GM12878 (cell line): ENCODE data around the gene ZNF764. TPM values are rescaled to one million over a fixed set of nuclear protein-coding genes. Genes with fewer than 3 reads are reported as not detected.
"Not testable (repeated sequence)": the region's sequence is repeated elsewhere in the genome, so short reads cannot be mapped to it uniquely, and the experiment has no call there.

Experiments
- ATAC-seq: fragments of 200-7000 bp; cut with Tn5 transposase; 3 replicates; pipeline ENCODE4 v1.9.1; 2020; ENCODE audit warnings: mild to moderate bottlenecking, moderate library complexity
- BruUV-seq: library from RNA; stranded (reverse); fragments of 400-500 nt; replicated peaks from 2 replicates; lab custom pipeline; 2021; lab: Mats Ljungman, UMichigan
- CTCF ChIA-PET: fragments of 300-600 bp; sonication (Branson Sonifier 250); formaldehyde crosslinking; extraction: SDS; loops from one replicate; lab custom pipeline; 2021; ENCODE audit warnings: inconsistent platforms; lab: Yijun Ruan, JAX
- POLR2A ChIA-PET: fragments of 350-600 bp; formaldehyde crosslinking; extraction: SDS; loops from one replicate; lab custom pipeline; 2021; ENCODE audit warnings: inconsistent platforms; lab: Charles Lee
- RAD21 ChIA-PET: fragments of 300-600 bp; sonication (Branson Sonifier 250); formaldehyde crosslinking; loops from one replicate; lab custom pipeline; 2023; ENCODE audit warnings: antibody characterized with exemption; ENCODE audit not compliant: unreplicated experiment; lab: Charles Lee
- SMC1A ChIA-PET: fragments of 300-600 bp; sonication (Branson Sonifier 250); formaldehyde crosslinking; loops from one replicate; lab custom pipeline; 2023; ENCODE audit not compliant: unreplicated experiment, uncharacterized antibody; lab: Charles Lee
- DNase-seq: peaks from one replicate; pipeline ENCODE4 v3.0.0-alpha.2; 2011; ENCODE audit warnings: low read depth, low spot score
- FAIRE-seq: peaks from 3 replicates; lab custom pipeline; 2011; peaks lifted over from hg19 to GRCh38; lab: Jason Lieb, UNC
- H2AFZ ChIP-seq: 2 replicates; pipeline ENCODE4 v1.6.0; 2011; ENCODE audit warnings: low read depth, low read length, control low read depth; ENCODE audit not compliant: control insufficient read depth
- H3K27ac ChIP-seq: 2 replicates; pipeline ENCODE4 v1.5.1; 2011; ENCODE audit warnings: control low read depth; ENCODE audit not compliant: control insufficient read depth, insufficient read depth
- H3K27me3 ChIP-seq, 2 experiments: replicated peaks in 1 of 2; 2 replicates each; pipeline versions ENCODE4 v1.6.0 to v1.6.1; 2011; ENCODE audit warnings: low read length in 1 of 2; ENCODE audit not compliant: control insufficient read depth in 2 of 2, insufficient read depth in 2 of 2
- H3K36me3 ChIP-seq, 2 experiments: 2 replicates each; pipeline ENCODE4 v1.5.1; 2011; ENCODE audit warnings: low read length in 1 of 2; ENCODE audit not compliant: control insufficient read depth in 2 of 2, insufficient read depth in 2 of 2
- H3K4me1 ChIP-seq: 2 replicates; pipeline ENCODE4 v1.6.1; 2011; ENCODE audit warnings: mild to moderate bottlenecking, low read length, moderate library complexity, mixed read lengths; ENCODE audit not compliant: control insufficient read depth, insufficient read depth
- H3K4me2 ChIP-seq: 2 replicates; pipeline ENCODE4 v1.6.0; 2011; ENCODE audit warnings: control low read depth; ENCODE audit not compliant: control insufficient read depth, insufficient read depth
- H3K4me3 ChIP-seq: fragments of 200-600 bp; sonication (generic); 2 replicates; pipeline ENCODE4 v1.5.1; 2016
- H3K79me2 ChIP-seq: 2 replicates; pipeline ENCODE4 v1.6.0; 2011; ENCODE audit warnings: low read length; ENCODE audit not compliant: control insufficient read depth, insufficient read depth
- H3K9ac ChIP-seq: 2 replicates; pipeline ENCODE4 v1.8.0; 2011; ENCODE audit warnings: low read length, control low read depth, mixed read lengths; ENCODE audit not compliant: control insufficient read depth, insufficient read depth
- H3K9me3 ChIP-seq: replicated peaks from 3 replicates; pipeline ENCODE4 v1.5.1; 2011; ENCODE audit warnings: mild to moderate bottlenecking, low read length; ENCODE audit not compliant: control insufficient read depth, insufficient read depth
- H4K20me1 ChIP-seq: 2 replicates; pipeline ENCODE4 v1.6.0; 2011; ENCODE audit not compliant: control insufficient read depth, insufficient read depth
- MLLT1 ChIP-seq: fragments of 450-650 bp; IDR thresholded peaks from 2 replicates; pipeline ENCODE4 v1.6.1; 2016; ENCODE audit warnings: mild to moderate bottlenecking
- WGBS: methylation state at CpG from one replicate; pipeline ENCODE4 v1.1.6; 2016; ENCODE audit warnings: low lambda C conversion rate; ENCODE audit not compliant: insufficient replicate concordance, insufficient coverage; ENCODE audit errors: missing lambda C conversion rate; 5-methylcytosine and 5-hydroxymethylcytosine counted together
- in situ Hi-C: fragments of 300-500 bp; cut with MboI; formaldehyde crosslinking; loops from 9 replicates; pipeline ENCODE4 v1.14.3; 2018; ENCODE audit warnings: mixed read lengths
- intact Hi-C: fragments of 100-400 bp; cut with micrococcal nuclease; formaldehyde crosslinking; loops from one replicate; pipeline ENCODE4 v1.14.2; 2022; ENCODE audit not compliant: unreplicated experiment
- polyA plus RNA-seq, 11 experiments: library from polyadenylated mRNA; depleted of rRNA in 4 of 11; unstranded in 6 of 11; stranded (reverse) in 5 of 11; fragments of >200 nt; fragmentation: Nextera tagmentation in 4 of 11; fragmentation: Illumina TruSeq in 1 of 11; extraction: Ambion mirVana in 4 of 11; extraction: Trizol in 1 of 11; gene quantifications; 1 replicate in 1 of 11; 2 replicates in 10 of 11; pipeline versions ENCODE4 v1.2.1 to v1.2.3, GENCODE V29; 2011 to 2016; ENCODE audit warnings: inconsistent platforms in 2 of 11, missing spikeins in 2 of 11, low read depth in 1 of 11
- total RNA-seq, 4 experiments: library from RNA; depleted of rRNA in 3 of 4; stranded (reverse); fragments of >200 nt in 3 of 4; fragmentation: Illumina TruSeq in 1 of 4; extraction: Trizol in 1 of 4; gene quantifications; 2 replicates each; pipeline versions ENCODE4 v1.2.1 to v1.2.3, GENCODE V29; 2013 to 2021
- TF ChIP-seq, protein P1 (sequence below): fragments of 450-650 bp; IDR thresholded peaks from 2 replicates; pipeline ENCODE4 v1.6.1; 2017; ENCODE audit warnings: mild to moderate bottlenecking

ZNF764 gene
- total and polyA plus RNA-seq, 10 of the 15 experiments (the other 5 are each of a cell fraction or from before 2014, with no cell fraction given), result 0.61 to 11.9 (median 3.8) TPM

DNA sequence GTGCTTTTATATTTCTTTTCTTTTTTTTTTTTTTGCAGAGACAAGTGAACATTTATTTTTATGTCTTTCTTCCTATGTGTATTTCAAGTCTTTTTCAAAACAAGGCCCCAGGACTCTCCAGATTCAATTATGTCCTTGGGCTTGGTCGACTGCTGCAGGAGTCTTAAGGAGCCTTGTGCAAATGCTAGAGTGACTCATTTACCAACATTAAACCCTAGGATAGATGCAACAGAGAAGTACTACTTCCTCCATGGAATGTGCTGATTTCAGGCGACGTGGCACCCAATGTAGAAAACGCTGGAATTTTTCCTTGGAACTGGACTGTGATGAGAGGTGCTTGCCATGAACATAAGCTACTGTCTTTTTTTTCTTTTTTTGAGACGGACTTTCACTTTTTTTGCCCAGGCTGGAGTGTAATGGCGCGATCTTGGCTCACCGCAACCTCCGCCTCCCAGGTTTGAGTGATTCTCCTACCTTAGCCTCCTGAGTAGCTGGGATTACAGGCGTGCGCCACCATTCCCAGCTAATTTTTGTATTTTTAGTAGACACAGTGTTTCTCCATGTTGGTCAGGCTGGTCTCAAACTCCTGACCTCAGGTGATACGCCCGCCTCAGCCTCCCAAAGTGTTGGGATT lies 21.7 kb downstream of the ZNF764 start:
- Histone ChIP-seq H3K79me2 (peaks cover 27% of the 10 kb centered on the region), H3K4me3 (peak overlapping the region; percentile 90), H3K4me2 (peak overlapping the region; percentile 87), H3K9ac (peak overlapping the region; percentile 96)
- in situ Hi-C loops, result not testable (repeated sequence)
- ChIA-PET SMC1A (interaction anchor here (0.8 to 4.7 kb wide), 29 partner anchors 13 to 161 kb away, joined by 3 to 47 read pairs (median 7); partner anchors contain the start of genes DCTPP1, FBRS, ITGAL and SEPHS2), POLR2A (interaction anchor here (0.6 to 5.2 kb wide), 13 partner anchors 9 to 168 kb away, joined by 4 to 109 read pairs (median 8); partner anchors contain the start of genes DCTPP1, ITGAL, ZNF688 and ZNF764)
- intact Hi-C loops, result loop anchor here (5.0 kb wide), 1 partner anchor 89 kb away; the partner anchor contains the start of gene SEPHS2
- peak; percentile 94 for TF ChIP-seq MLLT1
- TF ChIP-seq, protein P1, sequence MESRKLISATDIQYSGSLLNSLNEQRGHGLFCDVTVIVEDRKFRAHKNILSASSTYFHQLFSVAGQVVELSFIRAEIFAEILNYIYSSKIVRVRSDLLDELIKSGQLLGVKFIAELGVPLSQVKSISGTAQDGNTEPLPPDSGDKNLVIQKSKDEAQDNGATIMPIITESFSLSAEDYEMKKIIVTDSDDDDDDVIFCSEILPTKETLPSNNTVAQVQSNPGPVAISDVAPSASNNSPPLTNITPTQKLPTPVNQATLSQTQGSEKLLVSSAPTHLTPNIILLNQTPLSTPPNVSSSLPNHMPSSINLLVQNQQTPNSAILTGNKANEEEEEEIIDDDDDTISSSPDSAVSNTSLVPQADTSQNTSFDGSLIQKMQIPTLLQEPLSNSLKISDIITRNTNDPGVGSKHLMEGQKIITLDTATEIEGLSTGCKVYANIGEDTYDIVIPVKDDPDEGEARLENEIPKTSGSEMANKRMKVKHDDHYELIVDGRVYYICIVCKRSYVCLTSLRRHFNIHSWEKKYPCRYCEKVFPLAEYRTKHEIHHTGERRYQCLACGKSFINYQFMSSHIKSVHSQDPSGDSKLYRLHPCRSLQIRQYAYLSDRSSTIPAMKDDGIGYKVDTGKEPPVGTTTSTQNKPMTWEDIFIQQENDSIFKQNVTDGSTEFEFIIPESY, result 0 out of 2 replicates have a peak, but pooled peaks have one; percentile 18
- TF ChIP-seq, all 136 proteins: peak for 2; not testable (repeated sequence) for 134
- ChIA-PET RAD21 (interaction anchor here (0.6 to 5.2 kb wide), 30 partner anchors 9 to 195 kb away, joined by 3 to 129 read pairs (median 7); partner anchors contain the start of genes DCTPP1, FBRS, SEPHS2 and SEPTIN1), CTCF (interaction anchor here (0.6 to 4.7 kb wide), 34 partner anchors 8 to 444 kb away, joined by 3 to 81 read pairs (median 8); partner anchors contain the start of genes DCTPP1, FBRS, ITGAL and SEPHS2)
- not testable (repeated sequence) for H4K20me1 ChIP-seq, FAIRE-seq, H3K36me3 ChIP-seq, H3K9me3 ChIP-seq, H3K27me3 ChIP-seq, ATAC-seq, H2AFZ ChIP-seq, H3K27ac ChIP-seq, DNase-seq, BruUV-seq, H3K4me1 ChIP-seq
- 96% methylated on average over 13 of the region's 13 CpGs for WGBS
